Right cardiac atrium (tissue), 5 donors: ENCODE measurements around the gene LCE5A. TPM values are rescaled to one million over a fixed set of nuclear protein-coding genes. Genes with fewer than 3 reads are reported as not detected.
A peak's percentile ranks its signal among the peaks of the same experiment; 100 is the strongest.
"Not testable (repeated sequence)": the region's sequence is repeated elsewhere in the genome, so short reads cannot be mapped to it uniquely, and the experiment has no call there.

ENCODE experiments used
- ATAC-seq, 2 donors: fragments of 200-7000 bp; cut with Tn5 transposase; one replicate each; pipeline versions ENCODE4 v1.8.0 to v1.9.1; 2020; ENCODE audit warnings: moderate library complexity in 2 of 2, mild to moderate bottlenecking in 1 of 2
- DNase-seq, 3 donors: peaks; one replicate each; pipeline ENCODE4 v3.0.0-alpha.2; 2020
- H3K27ac ChIP-seq: one replicate; pipeline ENCODE4 v1.5.1; 2013; ENCODE audit warnings: mild to moderate bottlenecking, low read length, control low read depth, moderate library complexity
- H3K27me3 ChIP-seq: one replicate; pipeline ENCODE4 v1.6.1; 2013; ENCODE audit not compliant: control insufficient read depth, insufficient read depth
- H3K4me1 ChIP-seq: one replicate; pipeline ENCODE4 v1.6.1; 2013; ENCODE audit warnings: low read length; ENCODE audit not compliant: control insufficient read depth, insufficient read depth
- H3K4me3 ChIP-seq: one replicate; pipeline ENCODE4 v1.5.1; 2013; ENCODE audit warnings: low read length, control low read depth
- H3K9me3 ChIP-seq: one replicate; pipeline ENCODE4 v1.6.1; 2013; ENCODE audit warnings: low read length; ENCODE audit not compliant: control insufficient read depth
- WGBS: extraction: QIAGEN DNeasy Blood & Tissue Kit; methylation state at CpG from one replicate; pipeline ENCODE4 v1.1.7; 2013; 5-methylcytosine and 5-hydroxymethylcytosine counted together
- intact Hi-C, 4 donors: fragments of 100-400 bp; cut with DNase I; formaldehyde crosslinking; loops; one replicate each; pipeline versions ENCODE4 v1.11.0 to v1.14.0; 2022 to 2023
- long read RNA-seq, 4 donors: library from polyadenylated mRNA; unstranded; transcript quantifications; one replicate each; pipeline ENCODE4 v2.0.0, GENCODE V29; 2020 to 2021
- polyA plus RNA-seq: library from polyadenylated mRNA; stranded (reverse); fragments of 200-250 nt; gene quantifications from one replicate; pipeline ENCODE4 v1.2.3, GENCODE V29; 2013
- total RNA-seq, 4 donors: library from RNA; stranded (reverse); fragmentation: NEBNext Ultra II Directional; extraction: Animal tissue kit (Norgen Biotek cat#: 25700); gene quantifications; one replicate each; pipeline ENCODE4 v1.2.1, GENCODE V29; 2021
- donor health status: healthy with polysubstance abuse.
- donor health status: DM: no; HTN: yes; CAD: no.
- donor health status: DM: no; HTN: no; CAD: no.
- donor health status: DM: no; HTN: yes; CAD: no; lungs with severe emphysema.
- donor health status: DM: yes; HTN: yes; CAD: no.

Gene LCE5A
- total RNA-seq, result not detected
- not detected for polyA plus RNA-seq
- long read RNA-seq, donor 1, result 0 reads
- long read RNA-seq, donor 2, result 0 reads
- long read RNA-seq, donor 3, result 0 reads
- long read RNA-seq, donor 4, result 0 reads

DNA sequence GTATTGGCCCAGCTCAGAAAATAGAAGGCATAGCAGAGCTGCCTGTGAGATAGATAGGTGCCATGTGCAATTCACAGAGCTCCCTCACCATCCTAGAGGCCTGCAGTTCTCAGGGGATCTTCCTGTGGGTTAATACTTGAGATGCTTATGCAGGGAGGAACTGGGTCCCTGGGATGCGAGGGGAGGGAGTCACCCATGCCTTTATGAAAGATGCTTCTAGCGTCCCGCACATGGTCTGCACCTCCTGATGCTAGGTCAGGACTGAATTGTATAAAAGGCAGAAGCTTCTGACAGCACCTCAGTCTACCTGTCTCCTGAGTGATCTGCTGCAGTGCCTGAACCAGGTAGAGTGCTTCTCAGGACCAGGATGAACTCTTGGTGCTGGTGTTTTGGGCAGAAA, at the start of gene LCE5A:
LCE5A (plus strand) TSS at position 301 of the 400 bp plus-strand sequence. CDS start 732 bp downstream, outside the sequence.
- ATAC-seq, result no peak
- Histone ChIP-seq H3K27me3 (peaks cover 3% of the 10 kb centered on the region), H3K4me3 (no peak within 1 kb of the TSS), H3K9me3 (no peaks in the 10 kb centered on the region), H3K27ac (no peak within 1 kb of the TSS), H3K4me1 (no peaks in the 10 kb centered on the region)
- 86% methylated on average over 3 of the region's 3 CpGs for WGBS
- intact Hi-C loops, result no loop called here
- no peak for DNase-seq

- Histone ChIP-seq H3K27ac (no peak overlapping the region), H3K9me3 (no peaks in the 10 kb centered on the region), H3K4me3 (no peak overlapping the region), H3K4me1 (no peaks in the 10 kb centered on the region), H3K27me3 (no peaks in the 10 kb centered on the region)
- WGBS, result 7% methylated on average over 6 of the region's 6 CpGs
- DNase-seq (peak in 1 of 3 donors; percentile 32), ATAC-seq (peak; percentile 38 to 77)
- intact Hi-C loops, result no loop called here
Observed at GRCh38 chr1:152461544-152461943, 49.1 kb upstream of the LCE5A start.

- Histone ChIP-seq H3K4me3 (no peak overlapping the region), H3K27me3 (no peaks in the 10 kb centered on the region), H3K27ac (no peak overlapping the region), H3K4me1 (no peaks in the 10 kb centered on the region), H3K9me3 (no peaks in the 10 kb centered on the region)
- intact Hi-C loops, result no loop called here
- DNase-seq (no peak), ATAC-seq (no peak)
- 93% methylated on average over 26 of the region's 26 CpGs for WGBS
Observed at GRCh38 chr1:152462636-152463035, 48.0 kb upstream of the LCE5A start.

GRCh38 chr1:152466217-152466616, 44.4 kb upstream of the LCE5A start:
- H3K27ac ChIP-seq, result no peak overlapping the region
- H3K9me3 ChIP-seq, result no peaks in the 10 kb centered on the region
- WGBS, result 76% methylated on average over 1 of the region's 1 CpG
- no peaks in the 10 kb centered on the region for H3K4me1 ChIP-seq
- H3K4me3 ChIP-seq, result no peak overlapping the region
- H3K27me3 ChIP-seq, result no peaks in the 10 kb centered on the region
- DNase-seq, result no peak
- ATAC-seq, result no peak
- intact Hi-C loops, result no loop called here

GRCh38 chr1:152473887-152474537, 36.6 kb upstream of the LCE5A start:
- H3K27ac ChIP-seq, result no peak overlapping the region
- intact Hi-C loops, result no loop called here

DNA sequence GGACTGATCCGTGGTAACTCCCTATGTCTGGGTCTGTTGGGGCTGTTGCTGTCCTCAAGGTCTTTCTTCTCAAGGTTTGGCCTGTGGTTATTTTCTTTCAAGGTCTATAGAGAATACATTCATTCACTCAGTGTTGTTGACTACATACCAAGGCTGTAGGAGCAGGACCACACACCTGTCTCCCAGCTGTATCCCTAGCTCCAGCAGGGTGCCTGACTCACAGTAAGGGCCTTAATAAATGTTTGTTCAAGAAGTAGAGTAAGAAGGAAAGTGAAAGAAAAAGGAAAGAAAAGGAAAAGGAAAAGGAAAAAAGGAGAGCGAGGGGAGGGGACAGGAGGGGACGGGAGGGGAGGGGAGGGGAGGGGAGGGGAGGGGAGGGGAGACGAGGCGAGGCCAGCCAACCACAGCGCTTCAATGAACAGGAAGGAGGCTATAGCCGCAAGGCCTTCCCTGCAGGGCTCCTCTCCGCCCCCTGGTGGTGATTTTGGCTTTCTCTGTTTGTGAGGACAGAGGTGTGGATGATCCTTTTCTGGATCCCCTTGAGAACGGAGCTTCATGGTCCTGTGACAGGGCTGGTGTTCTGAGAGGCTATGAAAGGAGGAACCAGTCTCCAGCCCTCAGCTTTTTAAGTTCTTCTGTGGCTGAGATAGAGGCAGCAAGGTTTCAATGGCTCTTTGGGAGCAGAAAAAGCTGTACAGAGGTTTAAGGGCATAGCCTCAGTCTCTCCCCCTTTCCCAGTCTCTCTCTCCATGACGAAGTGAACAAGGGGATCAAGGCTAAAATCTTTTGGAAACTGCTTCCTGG, 30.6 kb upstream of the LCE5A start:
- no peak overlapping the region for H3K4me3 ChIP-seq
- H3K4me1 ChIP-seq, result no peaks in the 10 kb centered on the region
- 38% methylated on average over 8 of the region's 10 CpGs for WGBS
- ATAC-seq (peak in 1 of 2 donors; percentile 46), DNase-seq (peak; percentile 42 to 76 (median 70))
- H3K27me3 ChIP-seq, result no peaks in the 10 kb centered on the region
- intact Hi-C loops, result no loop called here
- H3K9me3 ChIP-seq, result peaks cover 9% of the 10 kb centered on the region
- no peak overlapping the region for H3K27ac ChIP-seq

More at GRCh38 chr1:152473887-152474537, 36.6 kb upstream of the LCE5A start:
- no peaks in the 10 kb centered on the region for H3K27me3 ChIP-seq
- H3K4me1 ChIP-seq, result no peaks in the 10 kb centered on the region
- no peak for ATAC-seq
- DNase-seq, result no peak
- WGBS, result 66% methylated on average over 4 of the region's 4 CpGs
- peaks cover 11% of the 10 kb centered on the region for H3K9me3 ChIP-seq
- no peak overlapping the region for H3K4me3 ChIP-seq

GRCh38 chr1:152481869-152482664, 28.5 kb upstream of the LCE5A start:
- H3K4me1 ChIP-seq, result no peaks in the 10 kb centered on the region
- WGBS, result 70% methylated on average over 8 of the region's 8 CpGs
- H3K4me3 ChIP-seq, result no peak overlapping the region
- H3K27me3 ChIP-seq, result no peaks in the 10 kb centered on the region
- intact Hi-C loops, result no loop called here
- ATAC-seq (no peak), DNase-seq (no peak)
- no peak overlapping the region for H3K27ac ChIP-seq
- H3K9me3 ChIP-seq, result peaks cover 3% of the 10 kb centered on the region

DNA sequence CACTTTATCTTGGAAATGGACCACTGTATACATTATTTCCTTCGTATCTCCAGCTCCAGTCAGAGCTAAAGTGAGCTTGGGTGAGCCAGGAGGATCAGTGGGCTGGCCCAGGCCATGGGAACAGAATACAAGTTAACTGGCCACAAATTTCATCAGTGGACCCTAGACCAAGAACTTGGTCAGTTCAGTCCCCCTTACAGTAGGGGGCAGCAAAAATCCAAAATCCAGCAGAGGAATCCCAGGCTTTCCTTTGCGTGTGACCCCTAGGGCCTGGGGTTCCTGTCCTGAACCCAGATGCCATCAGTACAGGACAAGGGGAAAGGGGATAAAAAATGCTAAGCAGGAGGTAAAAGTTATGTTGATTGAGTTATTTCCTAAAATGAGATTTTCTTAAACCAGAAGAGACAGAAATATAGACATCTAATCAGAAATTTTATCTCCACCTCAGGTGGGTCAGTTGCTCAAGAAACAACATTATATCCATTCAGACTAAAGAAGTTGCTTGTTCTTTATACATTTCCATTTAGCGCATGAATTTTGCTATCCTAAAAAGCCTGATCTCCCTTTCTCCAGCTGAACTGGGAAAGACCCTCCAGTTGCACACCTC, 24.1 kb upstream of the LCE5A start:
- WGBS, result 62% methylated on average over 3 of the region's 3 CpGs
- no peak for ATAC-seq
- no peak for DNase-seq
- Histone ChIP-seq H3K27ac (no peak overlapping the region), H3K4me1 (no peaks in the 10 kb centered on the region), H3K27me3 (no peaks in the 10 kb centered on the region), H3K4me3 (no peak overlapping the region), H3K9me3 (no peaks in the 10 kb centered on the region)
- intact Hi-C loops, result no loop called here

- Histone ChIP-seq H3K27me3 (no peaks in the 10 kb centered on the region), H3K4me1 (no peaks in the 10 kb centered on the region), H3K9me3 (no peaks in the 10 kb centered on the region), H3K4me3 (no peak overlapping the region), H3K27ac (no peak overlapping the region)
- 72% methylated on average over 2 of the region's 2 CpGs for WGBS
- ATAC-seq (no peak), DNase-seq (no peak)
- intact Hi-C loops, result no loop called here
Observed at GRCh38 chr1:152487871-152488270, 22.7 kb upstream of the LCE5A start.

GRCh38 chr1:152491537-152491936, 19.1 kb upstream of the LCE5A start:
- ATAC-seq, H3K4me3 ChIP-seq, intact Hi-C loops, DNase-seq, H3K4me1 ChIP-seq, H3K9me3 ChIP-seq, H3K27ac ChIP-seq, H3K27me3 ChIP-seq: not testable (repeated sequence)
